Stimulated activated CD8-positive, alpha-beta memory T cell treated with anti-CD3 and anti-CD28 coated beads, Interleukin-12 subunit alpha, Interleukin-12 subunit beta, amount 100 ng/mL, for 24 hours (primary cell): ENCODE results near the gene RDH14.

Source experiments
- DNase-seq: peaks from one replicate; pipeline ENCODE4 v3.0.0-alpha.2; 2020; ENCODE audit errors: extremely low read depth

The RDH14 gene

DNA sequence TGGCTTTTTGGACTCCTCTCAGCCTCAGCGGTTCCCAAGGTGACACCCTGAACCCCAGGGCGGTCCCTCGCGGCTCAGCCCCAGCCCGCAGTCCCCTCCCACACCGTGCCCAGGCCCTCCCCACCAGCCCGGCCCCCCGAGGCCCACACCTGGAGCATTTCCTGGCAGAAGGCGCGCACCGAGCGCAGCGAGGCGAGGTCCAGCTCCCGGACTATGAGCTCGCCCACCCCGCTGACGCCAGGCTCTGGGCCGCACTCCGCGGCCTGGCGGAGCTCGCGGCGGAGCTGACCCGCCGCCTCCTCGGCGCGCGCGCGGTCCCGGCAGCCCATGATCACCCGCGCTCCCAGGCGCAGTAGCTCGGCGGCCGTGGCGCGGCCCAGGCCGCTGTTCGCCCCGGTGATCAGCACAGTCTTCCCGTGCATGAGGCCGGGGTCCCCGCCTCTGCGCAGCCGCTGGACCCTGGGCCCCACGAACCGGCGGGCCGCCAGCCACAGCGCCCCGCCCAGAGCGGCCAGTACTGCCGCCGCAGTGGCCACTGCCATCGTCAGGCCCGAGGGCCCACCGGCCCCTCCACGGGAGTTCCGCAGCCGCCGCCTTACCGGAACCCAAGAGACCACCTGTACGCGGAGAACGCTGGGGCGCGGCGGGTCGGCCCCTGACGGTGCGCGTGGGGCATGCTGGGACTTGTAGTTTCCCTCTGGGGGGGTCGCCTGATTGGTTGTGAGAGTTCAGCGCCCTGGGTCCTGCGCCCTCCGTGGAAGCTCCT lies at the start of gene RDH14:
TSS of gene RDH14 (minus strand) at position 623 of the 766 bp plus-strand sequence. CDS start at position 542, 81 bp downstream.
- peak; percentile 77 for DNase-seq

DNA sequence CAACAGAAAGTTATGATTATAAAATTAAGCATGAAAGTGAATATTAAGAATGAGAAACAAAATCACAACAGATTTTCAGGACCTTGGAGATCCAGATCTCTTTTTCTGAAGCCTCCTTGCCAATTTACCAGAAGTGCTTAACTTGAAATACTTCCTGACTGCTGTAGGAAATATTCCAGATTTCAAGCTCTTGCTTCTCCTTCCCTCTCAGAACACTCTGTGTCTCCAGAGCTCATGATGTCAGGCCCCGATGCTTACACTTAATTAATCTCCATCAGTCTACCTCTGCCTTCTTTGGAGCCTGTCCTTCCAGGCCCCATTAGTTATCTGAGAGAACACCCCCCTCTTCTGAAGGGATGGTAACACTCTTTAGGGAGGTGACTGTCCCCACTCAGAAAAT lies 49.6 kb upstream of the RDH14 start:
- no peak for DNase-seq

DNA sequence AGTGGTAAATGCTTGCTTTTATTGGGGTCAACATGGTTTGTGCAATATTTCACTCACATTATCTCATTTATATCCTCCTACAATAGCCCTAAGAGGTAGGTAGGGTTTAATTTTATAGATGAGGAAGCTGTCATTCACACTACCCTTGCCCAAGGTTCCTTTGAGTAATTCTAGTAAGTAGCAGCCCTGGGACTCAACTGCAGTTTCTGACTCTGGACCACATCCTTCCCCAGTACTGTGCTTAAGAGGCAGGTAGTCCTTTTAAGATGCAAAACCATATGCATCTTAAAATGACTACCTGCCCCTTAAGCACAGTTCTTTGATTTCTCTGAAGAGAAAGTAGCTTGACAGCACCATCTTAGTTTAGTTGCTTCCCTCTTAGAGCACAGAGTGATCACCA lies 44.7 kb upstream of the RDH14 start:
- DNase-seq, result no peak

DNA sequence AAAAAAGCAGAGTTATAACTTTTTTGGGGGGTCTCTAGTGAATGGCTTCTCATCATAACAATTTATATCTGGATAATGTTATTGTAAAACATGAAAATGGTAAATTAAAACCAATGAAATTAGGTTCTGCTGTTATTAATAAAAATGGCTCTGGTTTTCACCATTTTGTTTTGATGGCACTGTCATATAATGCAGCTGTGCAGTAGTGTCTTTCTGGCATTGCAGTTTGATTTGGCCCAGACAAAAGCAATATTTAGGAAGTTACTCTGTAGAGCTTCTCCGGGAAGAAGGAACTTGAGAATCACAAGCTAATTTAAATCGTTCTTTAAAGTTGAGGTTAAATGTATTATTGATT lies 44.1 kb upstream of the RDH14 start:
- no peak for DNase-seq

DNA sequence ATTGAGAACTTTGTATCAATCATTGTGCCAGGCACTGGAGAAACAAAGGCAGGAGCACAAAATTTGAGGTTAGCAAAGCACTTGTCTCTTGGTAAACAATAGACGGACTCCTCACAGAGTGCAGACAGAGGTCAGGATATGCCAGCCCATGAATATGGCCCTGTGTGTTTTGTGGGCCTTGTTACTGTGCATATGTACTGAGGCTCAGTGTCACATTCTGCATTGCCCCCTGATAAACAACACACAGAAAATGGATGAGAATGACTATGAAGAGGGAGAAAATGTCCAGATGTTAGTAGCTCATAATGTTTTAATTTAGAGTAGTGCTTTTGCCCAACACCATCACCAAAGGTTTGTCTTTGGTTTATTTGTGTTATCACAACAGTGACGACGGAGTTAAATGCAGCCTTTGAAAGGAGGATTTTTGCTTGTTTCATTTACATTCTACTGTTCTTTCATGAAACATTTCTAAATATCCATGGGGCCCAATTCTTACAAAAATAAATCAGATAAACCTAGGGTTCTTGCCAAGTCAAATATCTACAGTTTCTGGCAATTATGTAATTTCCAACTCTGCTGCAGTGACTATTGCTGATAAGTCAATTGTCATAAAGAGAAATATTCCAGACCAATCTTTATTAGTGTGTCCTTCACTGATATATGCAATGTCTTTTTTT lies 43.5 kb upstream of the RDH14 start:
- DNase-seq, result no peak

DNA sequence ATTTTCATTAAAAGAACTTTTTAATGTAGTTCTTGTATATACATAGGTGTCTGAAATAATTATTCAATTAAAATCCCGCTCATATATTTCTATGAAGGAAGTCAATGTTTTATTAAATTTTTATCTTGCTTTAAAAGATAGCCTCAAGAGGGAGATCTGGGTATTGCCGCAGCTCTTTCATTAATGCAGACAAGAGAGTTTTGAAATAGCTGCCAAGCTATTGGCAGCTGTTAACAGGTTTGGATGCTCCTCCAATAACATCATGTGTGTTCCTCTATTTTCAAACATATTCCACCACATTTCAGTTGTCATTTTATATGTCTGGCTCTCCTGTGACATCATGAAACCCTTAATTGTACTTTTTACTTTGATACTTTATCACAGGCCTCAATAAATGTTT lies 41.8 kb upstream of the RDH14 start:
- DNase-seq, result no peak

DNA sequence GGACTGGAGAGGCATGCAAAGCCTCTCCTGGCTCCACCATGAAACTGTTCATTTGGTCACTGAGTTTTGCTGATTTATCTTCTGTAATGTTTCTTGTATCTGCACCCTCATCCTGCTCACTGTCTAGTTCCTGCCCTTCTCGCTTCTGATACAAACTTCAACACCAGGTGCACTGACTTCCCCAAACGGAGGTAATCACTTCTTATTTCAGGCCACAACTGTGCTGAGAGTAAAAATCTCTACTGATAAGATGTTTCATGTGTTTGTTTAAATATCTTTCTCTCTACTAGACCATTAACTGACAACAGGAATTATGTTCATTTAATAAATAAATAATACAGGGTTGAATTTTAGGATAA lies 39.8 kb upstream of the RDH14 start:
- no peak for DNase-seq

- no peak for DNase-seq
These were observed 39.2 kb upstream of the RDH14 start for GRCh38 chr2:18599509-18600254.

DNA sequence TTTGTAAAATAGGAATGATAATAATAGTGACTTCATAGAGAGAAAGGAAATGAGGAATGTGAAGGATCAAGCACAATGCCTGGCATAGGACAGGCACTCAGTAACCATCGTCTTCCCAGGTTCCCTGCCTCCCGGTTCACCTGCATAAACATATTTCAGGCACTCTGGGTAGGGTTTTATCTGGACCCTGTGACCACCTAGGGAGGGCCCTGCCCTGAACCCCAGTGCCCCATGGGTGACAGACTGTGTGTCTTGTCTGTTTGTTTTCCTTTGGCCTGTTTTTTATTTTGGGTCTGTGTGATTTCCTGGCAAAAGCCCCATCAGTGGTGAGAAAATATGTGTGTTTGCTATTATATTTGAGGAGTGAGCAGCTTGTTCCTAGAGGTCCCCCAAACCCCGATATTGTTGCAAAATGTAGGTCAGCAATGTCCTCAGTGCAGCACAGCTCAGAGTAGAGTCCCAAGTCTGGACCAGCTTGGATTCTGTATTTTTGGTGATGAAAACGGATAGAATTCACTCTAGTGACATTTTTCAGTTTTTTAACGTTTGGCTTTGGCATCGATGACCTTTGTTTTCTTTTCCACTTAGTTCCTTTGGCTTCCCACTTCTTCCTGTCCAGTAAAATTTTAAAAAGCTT lies 38.5 kb upstream of the RDH14 start:
- no peak for DNase-seq

DNA sequence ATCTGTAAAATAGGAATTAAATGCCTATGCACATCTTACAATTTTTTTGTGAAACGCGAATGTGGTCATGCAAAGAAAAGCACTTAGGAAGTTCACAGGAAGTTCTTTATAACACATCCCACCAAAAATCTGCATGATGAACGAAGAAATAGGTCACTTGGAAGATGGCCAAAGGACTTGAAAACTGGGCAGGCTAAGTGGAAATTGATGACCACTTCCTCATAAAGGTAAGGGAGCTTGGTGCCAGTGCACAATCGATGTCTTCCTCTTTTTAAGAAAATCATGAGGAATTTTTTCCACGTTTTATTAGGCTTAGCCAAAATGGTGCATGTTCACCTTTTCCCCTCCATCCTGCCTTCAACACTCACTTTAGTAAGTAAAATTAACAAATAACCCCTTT lies 37.2 kb upstream of the RDH14 start:
- no peak for DNase-seq

GRCh38 chr2:18596993-18597392 lies 36.5 kb upstream of the RDH14 start:
- no peak for DNase-seq

GRCh38 chr2:18593496-18593895 lies 33.0 kb upstream of the RDH14 start:
- DNase-seq, result no peak

GRCh38 chr2:18592372-18592771 lies 31.9 kb upstream of the RDH14 start:
- DNase-seq, result no peak

- DNase-seq, result no peak
These were observed 28.9 kb upstream of the RDH14 start, which contains the start of gene NT5C1B for GRCh38 chr2:18589354-18589753. Gene NT5C1B (minus strand): TSS chr2:18589569. CDS start chr2:18589468, 101 bp downstream.

DNA sequence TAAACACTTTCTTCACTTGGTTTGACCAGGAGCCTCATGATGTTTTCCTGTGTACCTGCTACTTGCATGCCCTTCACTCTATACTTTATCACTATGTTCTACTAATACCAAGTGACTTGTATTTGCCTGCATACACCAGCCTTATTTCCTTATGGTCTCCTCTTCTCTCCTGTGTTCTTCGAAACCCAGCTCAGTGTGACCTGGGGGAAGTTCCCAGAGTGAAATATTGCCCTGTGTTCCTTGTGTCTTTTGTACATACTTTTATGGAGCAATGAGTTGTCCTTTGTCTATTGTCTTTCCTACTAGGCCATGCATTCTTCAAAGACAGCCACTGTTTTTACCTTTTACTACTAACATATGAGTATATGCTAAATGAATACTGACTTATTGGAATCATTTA lies 28.3 kb upstream of the RDH14 start:
- no peak for DNase-seq

DNA sequence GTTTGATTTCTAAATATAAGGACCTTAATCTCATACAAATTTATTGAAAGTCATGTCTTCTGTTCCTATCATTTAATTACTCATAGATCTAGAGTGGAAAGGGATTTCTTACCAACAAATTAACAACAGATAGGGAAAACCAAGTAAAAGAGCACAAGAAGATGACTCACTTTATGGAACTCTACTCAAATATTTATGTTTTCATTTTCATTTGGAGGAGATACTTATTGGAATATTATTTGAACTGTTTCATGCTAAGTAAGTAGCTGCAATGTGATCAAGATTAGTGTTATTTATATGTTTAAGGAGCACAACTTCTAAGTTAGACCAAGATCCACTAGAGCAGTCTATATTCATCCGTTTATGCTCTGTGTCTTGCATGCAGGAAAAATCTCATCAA lies 27.6 kb upstream of the RDH14 start:
- DNase-seq, result no peak

DNA sequence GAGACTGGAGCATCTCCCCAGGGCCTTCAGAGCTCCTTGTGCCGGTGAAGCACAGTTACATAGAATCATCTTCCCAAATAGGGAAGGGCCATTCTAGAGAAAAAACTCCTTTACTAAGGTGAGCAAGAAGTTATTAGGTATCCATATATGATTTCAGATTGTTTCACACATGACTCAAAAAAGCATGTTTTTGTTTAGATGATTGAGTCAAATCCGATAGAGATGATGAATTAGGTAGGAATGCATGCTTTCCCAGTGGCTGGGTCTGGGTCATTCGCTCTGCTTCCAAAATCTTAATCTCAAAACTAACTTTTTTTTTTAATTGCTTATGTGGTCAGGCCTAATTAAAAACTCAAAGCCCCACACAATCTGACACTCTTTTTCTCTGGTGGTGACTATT lies 25.1 kb upstream of the RDH14 start:
- no peak for DNase-seq

DNA sequence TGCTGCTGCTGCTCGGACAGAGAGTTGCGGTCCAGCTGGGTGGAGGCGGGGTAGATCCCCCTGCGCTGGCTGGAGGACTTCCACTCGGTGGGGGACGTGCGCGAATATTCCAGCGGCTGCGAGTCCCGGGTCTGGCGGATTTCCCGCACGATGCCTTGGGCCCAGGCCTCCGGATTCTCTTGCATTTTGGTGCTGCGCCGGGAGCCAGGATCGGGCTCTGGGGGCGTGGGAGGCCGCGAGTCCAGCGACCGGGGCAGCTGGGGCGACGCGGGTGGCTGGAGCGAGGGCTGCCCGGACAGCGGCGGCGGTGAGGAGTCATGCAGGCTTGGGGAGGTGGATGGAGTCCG lies 24.1 kb upstream of the RDH14 start:
- no peak for DNase-seq

DNA sequence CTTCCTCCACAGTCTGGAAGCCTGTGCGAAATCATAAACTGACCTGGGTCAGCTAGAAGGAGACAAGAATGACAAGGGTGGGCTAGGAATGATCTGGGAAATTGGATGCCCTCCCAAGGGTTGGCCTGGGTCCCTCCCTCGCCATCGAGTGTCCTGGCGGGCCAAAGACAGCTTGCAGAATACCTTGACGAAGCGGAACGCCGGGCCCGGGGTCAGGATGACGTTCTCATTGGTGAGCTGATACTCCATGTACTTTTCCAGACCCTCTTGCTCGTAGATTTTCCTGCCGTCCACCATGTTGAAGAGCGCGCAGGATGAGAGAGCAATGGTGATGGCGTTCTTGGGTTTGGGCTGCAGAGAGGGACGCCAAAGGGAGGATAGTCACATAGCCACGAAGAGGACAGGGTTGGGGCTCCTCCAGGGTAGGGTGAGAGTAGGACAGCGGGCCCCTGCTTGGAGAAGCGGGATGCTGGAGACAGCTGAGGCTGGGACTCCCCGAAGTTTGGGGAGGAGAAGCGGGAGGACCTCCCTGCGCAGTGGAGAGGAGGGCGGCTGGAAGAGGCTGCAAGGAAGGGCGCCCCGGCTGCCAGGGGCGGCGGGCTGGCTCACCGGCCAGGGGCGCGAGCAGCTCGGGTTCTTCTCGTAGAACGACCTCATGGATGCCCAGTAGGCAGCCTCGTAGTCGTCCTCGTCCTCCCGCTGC lies 23.6 kb upstream of the RDH14 start:
- no peak for DNase-seq

DNA sequence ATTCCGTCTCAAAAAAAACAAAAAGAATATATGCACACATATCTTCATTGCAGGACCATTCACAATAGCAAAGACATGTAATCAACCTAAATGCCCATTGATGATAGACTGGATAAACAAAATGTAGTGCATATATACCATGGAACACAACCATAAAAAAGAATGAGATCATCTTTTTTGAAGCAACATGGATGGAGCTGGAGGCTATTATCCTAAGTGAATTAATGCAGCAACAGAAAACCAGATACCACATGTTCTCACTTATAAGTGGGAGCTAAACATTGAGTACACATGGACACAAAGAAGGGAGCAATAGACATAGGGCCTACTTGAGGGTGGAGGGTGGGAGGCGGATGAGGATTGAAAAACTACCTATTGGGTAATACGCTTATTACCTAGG lies 20.2 kb upstream of the RDH14 start:
- DNase-seq, result no peak

DNA sequence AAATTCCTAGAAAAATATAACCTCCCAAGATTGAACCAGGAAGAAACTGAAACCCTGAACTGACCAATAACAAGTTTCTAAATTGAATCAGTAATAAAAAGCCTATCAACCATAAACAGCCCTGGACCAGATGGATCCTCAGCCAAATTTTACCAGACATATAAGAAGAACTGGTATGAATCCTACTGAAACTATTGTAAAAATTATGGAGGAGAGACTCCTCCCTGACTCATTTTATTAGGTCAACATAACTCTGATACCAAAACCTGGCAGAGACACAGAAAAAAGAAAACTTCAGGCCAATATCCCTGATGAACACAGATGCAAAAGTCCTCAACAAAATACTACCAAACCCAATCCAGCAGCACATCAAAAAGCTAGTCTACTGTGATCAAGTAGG lies 17.6 kb upstream of the RDH14 start:
- no peak for DNase-seq
